CD8-positive, alpha-beta memory T cell (primary cell): ENCODE measurements around the gene AK3. TPM values are rescaled to one million over a fixed set of nuclear protein-coding genes. Genes with fewer than 3 reads are reported as not detected.
A peak's percentile ranks its signal among the peaks of the same experiment; 100 is the strongest.

Experiments
- CTCF ChIA-PET: fragments of 350-600 bp; sonication (Branson Sonifier 250); formaldehyde crosslinking; loops from one replicate; lab custom pipeline; 2021; ENCODE audit warnings: antibody characterized with exemption; lab: Charles Lee
- POLR2A ChIA-PET: fragments of 350-600 bp; sonication (Branson Sonifier 250); formaldehyde crosslinking; loops from one replicate; lab custom pipeline; 2021; ENCODE audit warnings: antibody characterized with exemption; lab: Charles Lee
- DNase-seq, 5 donors: peaks; one replicate each; pipeline versions ENCODE4 v3.0.0 to v3.0.0-alpha.2; 2020 to 2022; ENCODE audit warnings: mixed read lengths in 1 of 5
- H3K27ac ChIP-seq: one replicate; pipeline ENCODE4 v1.7.0; 2013; ENCODE audit warnings: low read depth, mild to moderate bottlenecking, low read length, moderate library complexity
- H3K27me3 ChIP-seq: 2 replicates; pipeline ENCODE4 v1.7.0; 2013; ENCODE audit warnings: low read length, mild to moderate bottlenecking; ENCODE audit not compliant: insufficient read depth, poor library complexity, severe bottlenecking
- H3K36me3 ChIP-seq: 2 replicates; pipeline ENCODE4 v1.7.0; 2013; ENCODE audit warnings: mild to moderate bottlenecking, low read length, moderate library complexity; ENCODE audit not compliant: insufficient read depth
- H3K4me1 ChIP-seq: 2 replicates; pipeline ENCODE4 v1.7.0; 2013; ENCODE audit warnings: mild to moderate bottlenecking, low read length, moderate library complexity; ENCODE audit not compliant: insufficient read depth
- H3K4me3 ChIP-seq: 2 replicates; pipeline ENCODE4 v1.7.0; 2013; ENCODE audit warnings: mild to moderate bottlenecking, low read length
- H3K9me3 ChIP-seq: 2 replicates; pipeline ENCODE4 v1.7.0; 2013; ENCODE audit warnings: mild to moderate bottlenecking, low read length
- H3K27ac Mint-ChIP-seq, 8 donors: one replicate each; pipeline ENCODE4 v1.8.0; 2020 to 2021; ENCODE audit warnings: mixed read lengths in 8 of 8, mild to moderate bottlenecking in 6 of 8, inconsistent platforms in 3 of 8, moderate library complexity in 3 of 8
- H3K27me3 Mint-ChIP-seq, 2 donors: one replicate each; pipeline ENCODE4 v1.8.0; 2020 to 2021; ENCODE audit warnings: mixed read lengths in 2 of 2, mild to moderate bottlenecking in 1 of 2, moderate library complexity in 1 of 2
- H3K36me3 Mint-ChIP-seq, 3 donors: one replicate each; pipeline ENCODE4 v1.8.0; 2020 to 2021; ENCODE audit warnings: mixed read lengths in 3 of 3, inconsistent platforms in 1 of 3, mild to moderate bottlenecking in 1 of 3
- H3K4me1 Mint-ChIP-seq, 3 donors: one replicate each; pipeline ENCODE4 v1.8.0; 2020 to 2021; ENCODE audit warnings: mixed read lengths in 3 of 3, inconsistent platforms in 1 of 3, mild to moderate bottlenecking in 1 of 3
- H3K4me3 Mint-ChIP-seq, 7 donors: one replicate each; pipeline ENCODE4 v1.8.0; 2020 to 2021; ENCODE audit warnings: mixed read lengths in 7 of 7, mild to moderate bottlenecking in 6 of 7, moderate library complexity in 4 of 7, inconsistent platforms in 2 of 7
- H3K9me3 Mint-ChIP-seq, 5 donors: one replicate each; pipeline ENCODE4 v1.8.0; 2020 to 2022; ENCODE audit warnings: mixed read lengths in 5 of 5, mild to moderate bottlenecking in 3 of 5, moderate library complexity in 2 of 5, inconsistent platforms in 1 of 5
- polyA plus RNA-seq: library from polyadenylated mRNA; unstranded; fragments of 300-500 nt; fragmentation: Illumina TruSeq; gene quantifications from one replicate; pipeline ENCODE4 v1.2.3, GENCODE V29; 2021
- total RNA-seq, 2 experiments: library from RNA; stranded (reverse); gene quantifications; one replicate each; pipeline ENCODE4 v1.2.3, GENCODE V29; 2021

The AK3 gene
- total and polyA plus RNA-seq, 3 experiments from 2014 or later = 25.3 to 42.0 (median 29.8) TPM

DNA sequence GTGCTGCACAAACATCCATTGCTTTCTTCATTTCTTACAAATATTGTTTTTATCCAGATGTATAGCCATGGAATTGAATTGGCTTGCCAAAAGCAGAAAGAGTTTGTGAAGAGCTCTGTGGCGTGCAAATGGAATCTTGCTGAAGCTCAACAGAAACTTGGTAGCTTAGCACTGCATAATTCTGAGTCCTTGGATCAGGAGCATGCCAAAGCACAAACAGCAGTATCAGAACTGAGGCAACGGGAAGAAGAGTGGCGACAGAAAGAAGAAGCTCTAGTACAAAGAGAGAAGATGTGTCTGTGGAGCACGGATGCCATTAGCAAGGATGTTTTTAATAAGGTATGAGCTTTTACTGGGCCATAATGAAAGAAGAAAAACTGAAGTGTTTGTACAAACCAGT is 56.2 kb downstream of the AK3 start:
- Histone ChIP-seq H3K4me3 (no peak overlapping the region), H3K27ac (no peak overlapping the region), H3K36me3 (peaks cover 3% of the 10 kb centered on the region), H3K9me3 (no peaks in the 10 kb centered on the region), H3K4me1 (peaks cover 31% of the 10 kb centered on the region), H3K27me3 (no peaks in the 10 kb centered on the region)
- H3K9me3 Mint-ChIP-seq = no peaks in the 10 kb centered on the region
- no peak overlapping the region for H3K4me3 Mint-ChIP-seq
- peaks cover 0 to 43% (median 14%) of the 10 kb centered on the region in 3 donors for H3K36me3 Mint-ChIP-seq
- no peaks in the 10 kb centered on the region for H3K27me3 Mint-ChIP-seq
- H3K27ac Mint-ChIP-seq = peak overlapping the region in 4 of 8 donors; percentile 46 to 61 (median 57)
- CTCF ChIA-PET = interaction anchor here (1.2 to 1.5 kb wide), 2 partner anchors 56 to 84 kb away, joined by 3 to 4 read pairs; partner anchors contain the start of gene AK3
- H3K4me1 Mint-ChIP-seq = peaks cover 33 to 50% (median 47%) of the 10 kb centered on the region in 3 donors
- POLR2A ChIA-PET = no interaction called here
- no peak for DNase-seq

DNA sequence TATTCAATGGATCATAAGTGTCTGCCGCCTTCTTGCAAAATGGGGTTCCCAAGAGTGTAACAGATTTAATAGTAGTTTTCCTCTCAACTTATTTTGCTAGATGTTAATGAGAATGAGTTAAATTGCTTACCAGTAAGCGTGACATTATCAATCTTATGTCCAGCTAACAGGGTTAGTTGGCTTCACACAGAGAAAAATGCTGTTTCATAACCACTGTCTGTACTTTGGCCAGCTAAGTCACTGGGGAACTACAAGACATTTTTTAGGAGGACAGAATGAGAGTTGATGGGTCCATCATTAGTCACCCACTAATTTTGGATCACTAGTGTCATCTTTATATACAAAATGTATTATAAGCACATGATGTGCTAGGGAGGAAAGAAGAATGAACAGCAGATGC is 60.3 kb downstream of the AK3 start:
- Mint-ChIP-seq H3K4me3 (no peak overlapping the region), H3K27ac (no peak overlapping the region), H3K27me3 (peaks cover 0 to 2% of the 10 kb centered on the region in 2 donors), H3K4me1 (peaks cover 22 to 25% (median 25%) of the 10 kb centered on the region in 3 donors), H3K9me3 (no peaks in the 10 kb centered on the region), H3K36me3 (peaks cover 2 to 21% (median 13%) of the 10 kb centered on the region in 3 donors)
- ChIA-PET POLR2A (interaction anchor here (0.9 to 1.0 kb wide), 2 partner anchors 60 to 1154 kb away, joined by 3 read pairs; no protein-coding TSS in a partner anchor), CTCF (no interaction called here)
- peak overlapping the region; percentile 83 for H3K4me3 ChIP-seq
- peaks cover 40% of the 10 kb centered on the region for H3K4me1 ChIP-seq
- no peaks in the 10 kb centered on the region for H3K36me3 ChIP-seq
- H3K27me3 ChIP-seq = no peaks in the 10 kb centered on the region
- H3K27ac ChIP-seq = no peak overlapping the region
- no peaks in the 10 kb centered on the region for H3K9me3 ChIP-seq
- no peak for DNase-seq

DNA sequence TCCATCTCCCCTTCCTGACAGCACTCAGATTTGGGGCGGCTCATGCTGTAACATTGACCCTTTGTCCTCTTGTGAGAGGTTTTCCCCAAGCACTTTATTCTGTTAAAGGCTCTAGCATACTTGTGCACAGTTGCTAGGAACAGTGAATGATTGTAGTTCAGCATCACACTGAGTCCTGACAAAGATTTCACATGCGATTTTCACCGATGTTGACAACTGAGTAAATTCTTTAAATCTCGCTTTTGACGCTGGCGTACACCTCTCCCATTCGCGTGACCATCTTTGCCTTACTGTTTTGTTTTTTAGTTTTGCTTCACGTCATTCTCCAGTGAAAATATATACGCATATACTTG is 60.9 kb downstream of the AK3 start:
- ChIA-PET CTCF (interaction anchor here (1.3 to 1.4 kb wide), 2 partner anchors 21 to 61 kb away, joined by 4 to 5 read pairs; partner anchors contain the start of gene AK3), POLR2A (interaction anchor here (1.4 kb wide), 1 partner anchor 61 kb away, joined by 20 read pairs; the partner anchor contains the start of gene AK3)
- Histone ChIP-seq H3K4me3 (peak overlapping the region; percentile 83), H3K27me3 (no peaks in the 10 kb centered on the region), H3K27ac (peak overlapping the region; percentile 90), H3K36me3 (no peaks in the 10 kb centered on the region), H3K4me1 (peaks cover 39% of the 10 kb centered on the region), H3K9me3 (no peaks in the 10 kb centered on the region)
- peaks cover 7 to 18% (median 11%) of the 10 kb centered on the region in 3 donors for H3K36me3 Mint-ChIP-seq
- H3K4me3 Mint-ChIP-seq = no peak overlapping the region
- DNase-seq = no peak
- peaks cover 18 to 19% (median 19%) of the 10 kb centered on the region in 3 donors for H3K4me1 Mint-ChIP-seq
- H3K9me3 Mint-ChIP-seq = no peaks in the 10 kb centered on the region
- peaks cover 0 to 5% of the 10 kb centered on the region in 2 donors for H3K27me3 Mint-ChIP-seq
- H3K27ac Mint-ChIP-seq = no peak overlapping the region

DNA sequence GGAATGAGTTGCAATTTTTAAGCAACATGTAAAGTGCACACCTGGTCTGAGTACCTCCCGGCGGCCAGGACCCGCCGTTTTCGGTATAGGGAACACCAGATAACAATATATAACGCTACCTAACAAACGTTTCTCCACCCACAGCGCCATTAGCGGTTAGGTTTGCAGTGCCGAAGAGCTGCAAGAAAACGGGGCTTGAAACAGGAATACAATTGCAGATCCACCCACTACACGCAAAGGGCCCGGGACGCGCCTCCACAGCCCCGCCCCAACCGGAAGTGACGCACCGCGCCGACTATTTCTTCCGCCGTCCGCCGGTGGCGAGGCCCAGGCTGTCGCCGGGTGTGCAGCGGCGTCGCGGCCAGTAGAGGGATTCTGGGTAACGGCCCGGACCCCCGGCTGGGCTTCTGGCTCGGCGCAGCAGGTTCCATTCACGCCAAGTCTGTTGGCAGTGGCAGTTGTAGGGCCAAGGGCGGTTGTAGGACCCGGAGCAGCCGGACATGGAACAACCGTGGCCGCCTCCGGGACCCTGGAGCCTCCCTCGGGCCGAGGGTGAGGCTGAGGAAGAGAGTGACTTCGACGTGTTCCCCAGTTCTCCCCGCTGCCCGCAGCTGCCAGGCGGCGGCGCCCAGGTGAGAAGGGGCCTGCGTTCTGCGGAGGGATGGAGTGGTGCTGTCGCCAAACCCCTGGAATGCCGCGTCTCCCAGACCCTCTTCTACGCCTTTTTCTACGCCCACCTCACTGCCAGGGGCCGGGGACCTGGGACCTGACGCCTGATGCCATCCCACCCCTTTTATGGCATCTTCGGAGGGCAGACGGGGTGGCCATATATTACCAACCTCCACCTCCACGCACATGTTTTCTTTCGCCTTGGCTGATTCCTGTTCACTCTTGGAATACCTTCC is 61.5 kb downstream of the AK3 start, which contains the start of gene CDC37L1:
Gene CDC37L1 (plus strand): TSS at position 302 of the 905 bp plus-strand sequence. CDS start 199 bp downstream, at position 501.
- Histone ChIP-seq H3K9me3 (no peaks in the 10 kb centered on the region), H3K36me3 (no peaks in the 10 kb centered on the region), H3K4me3 (peak within 1 kb of the TSS; percentile 83), H3K4me1 (peaks cover 33% of the 10 kb centered on the region), H3K27me3 (no peaks in the 10 kb centered on the region), H3K27ac (peak within 1 kb of the TSS; percentile 90)
- no peak within 1 kb of the TSS for H3K4me3 Mint-ChIP-seq
- POLR2A ChIA-PET = interaction anchor here (0.5 to 1.4 kb wide), 12 partner anchors 12 to 1199 kb away, joined by 3 to 20 read pairs (median 5); partner anchors contain the start of genes AK3, PLGRKT, PLPP6 and RCL1
- H3K27me3 Mint-ChIP-seq = peaks cover 0 to 8% of the 10 kb centered on the region in 2 donors
- peak; percentile 98 to 99 (median 99) for DNase-seq
- peaks cover 11 to 12% (median 12%) of the 10 kb centered on the region in 3 donors for H3K4me1 Mint-ChIP-seq
- H3K27ac Mint-ChIP-seq = no peak within 1 kb of the TSS
- CTCF ChIA-PET = interaction anchor here (0.9 to 1.4 kb wide), 5 partner anchors 14 to 61 kb away, joined by 4 to 5 read pairs (median 5); partner anchors contain the start of genes AK3 and SPATA6L
- peaks cover 6 to 11% (median 7%) of the 10 kb centered on the region in 3 donors for H3K36me3 Mint-ChIP-seq
- H3K9me3 Mint-ChIP-seq = no peaks in the 10 kb centered on the region

- peak overlapping the region; percentile 83 for H3K4me3 ChIP-seq
- H3K27me3 Mint-ChIP-seq = peaks cover under 1 to 8% of the 10 kb centered on the region in 2 donors
- no peaks in the 10 kb centered on the region for H3K36me3 ChIP-seq
- no peak overlapping the region for H3K4me3 Mint-ChIP-seq
- no peaks in the 10 kb centered on the region for H3K27me3 ChIP-seq
- peaks cover 6 to 9% (median 7%) of the 10 kb centered on the region in 3 donors for H3K36me3 Mint-ChIP-seq
- H3K27ac Mint-ChIP-seq = no peak overlapping the region
- peak in 2 of 5 donors; percentile 2 to 51 for DNase-seq
- no peaks in the 10 kb centered on the region for H3K9me3 ChIP-seq
- ChIA-PET POLR2A (interaction anchor here (0.5 to 1.4 kb wide), 11 partner anchors 11 to 1152 kb away, joined by 3 to 20 read pairs (median 5); partner anchors contain the start of genes AK3, PLGRKT, RCL1 and SPATA6L), CTCF (interaction anchor here (0.9 to 1.4 kb wide), 5 partner anchors 13 to 62 kb away, joined by 4 to 5 read pairs (median 5); partner anchors contain the start of genes AK3 and SPATA6L)
- H3K4me1 Mint-ChIP-seq = peaks cover 7 to 9% (median 8%) of the 10 kb centered on the region in 3 donors
- no peaks in the 10 kb centered on the region for H3K9me3 Mint-ChIP-seq
- H3K27ac ChIP-seq = peak overlapping the region; percentile 90
- H3K4me1 ChIP-seq = peaks cover 31% of the 10 kb centered on the region
Observed at GRCh38 chr9:4678679-4679267, 62.2 kb downstream of the AK3 start.

GRCh38 chr9:4677392-4677791 is 63.6 kb downstream of the AK3 start:
- no peak for DNase-seq
- Histone ChIP-seq H3K36me3 (no peaks in the 10 kb centered on the region), H3K27ac (no peak overlapping the region), H3K9me3 (no peaks in the 10 kb centered on the region), H3K4me1 (peaks cover 23% of the 10 kb centered on the region), H3K4me3 (no peak overlapping the region), H3K27me3 (no peaks in the 10 kb centered on the region)
- Mint-ChIP-seq H3K4me1 (no peaks in the 10 kb centered on the region), H3K27ac (no peak overlapping the region), H3K9me3 (no peaks in the 10 kb centered on the region), H3K36me3 (peaks cover 2 to 7% (median 2%) of the 10 kb centered on the region in 3 donors), H3K4me3 (no peak overlapping the region), H3K27me3 (peaks cover 3 to 9% of the 10 kb centered on the region in 2 donors)
- POLR2A ChIA-PET = interaction anchor here (1.1 kb wide), 1 partner anchor 63 kb away, joined by 11 read pairs; the partner anchor contains the start of gene AK3
- CTCF ChIA-PET = interaction anchor here (0.8 kb wide), 1 partner anchor 53 kb away, joined by 3 read pairs; no protein-coding TSS in a partner anchor

- H3K4me3 ChIP-seq = no peak overlapping the region
- Mint-ChIP-seq H3K4me1 (no peaks in the 10 kb centered on the region), H3K36me3 (peaks cover 2 to 11% (median 2%) of the 10 kb centered on the region in 3 donors), H3K4me3 (no peak overlapping the region), H3K27me3 (peaks cover 8 to 12% of the 10 kb centered on the region in 2 donors), H3K27ac (no peak overlapping the region), H3K9me3 (no peaks in the 10 kb centered on the region)
- ChIA-PET CTCF (interaction anchor here (0.8 to 1.5 kb wide), 2 partner anchors 12 to 34 kb away, joined by 3 read pairs; no protein-coding TSS in a partner anchor), POLR2A (no interaction called here)
- H3K36me3 ChIP-seq = no peaks in the 10 kb centered on the region
- H3K9me3 ChIP-seq = no peaks in the 10 kb centered on the region
- H3K27me3 ChIP-seq = no peaks in the 10 kb centered on the region
- peaks cover 8% of the 10 kb centered on the region for H3K4me1 ChIP-seq
- no peak for DNase-seq
- no peak overlapping the region for H3K27ac ChIP-seq
Observed at GRCh38 chr9:4674783-4675182, 66.2 kb downstream of the AK3 start.
